Measurements from ENCODE around the gene ARHGAP22. TPM values are rescaled to one million over a fixed set of nuclear protein-coding genes. Genes with fewer than 3 reads are reported as not detected.

ARHGAP22 gene
- total RNA-seq, 1 donor from 2014 or later = 3.8 TPM

- Mint-ChIP-seq H3K27me3 (peaks cover 3% of the 10 kb centered on the region), H3K27ac (no peak overlapping the region), H3K4me1 (ENCODE audit: low read depth) (no peaks in the 10 kb centered on the region), H3K4me3 (ENCODE audit: low read depth) (no peak overlapping the region), H3K9me3 (ENCODE audit: low read depth) (no peaks in the 10 kb centered on the region), H3K36me3 (ENCODE audit: insufficient read depth) (no peaks in the 10 kb centered on the region)
- no peak for DNase-seq (ENCODE audit: low spot score, unreplicated experiment)
- no peak for TF ChIP-seq CTCF (IDR thresholded peaks at IDR 0.05; ENCODE audit: unreplicated experiment)
Measured at GRCh38 chr10:48555310-48556042, 49.4 kb downstream of the ARHGAP22 start.

DNA sequence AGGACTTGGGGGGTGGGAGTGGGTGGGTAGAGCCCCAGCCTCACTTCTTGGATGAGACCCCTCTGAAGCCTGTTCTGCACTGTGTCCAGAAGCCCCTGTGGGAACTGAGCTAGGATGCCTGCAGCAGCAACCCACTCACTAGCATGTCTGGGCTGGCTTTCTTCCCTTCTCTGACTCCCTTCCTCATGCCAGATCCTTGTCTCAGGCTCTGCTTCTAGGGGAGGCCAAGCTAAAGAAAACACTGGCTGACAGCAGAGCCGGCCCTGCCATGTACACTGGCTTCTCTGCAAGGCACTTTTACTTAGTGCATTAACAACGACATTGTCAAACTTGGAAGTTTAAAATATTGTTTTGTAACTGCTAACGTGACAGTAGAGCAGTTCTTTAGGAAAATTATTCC lies 50.2 kb downstream of the ARHGAP22 start:
- TF ChIP-seq CTCF (IDR thresholded peaks at IDR 0.05; ENCODE audit: unreplicated experiment) = no peak
- Mint-ChIP-seq H3K27me3 (peaks cover 8% of the 10 kb centered on the region), H3K27ac (no peak overlapping the region), H3K36me3 (ENCODE audit: insufficient read depth) (no peaks in the 10 kb centered on the region), H3K9me3 (ENCODE audit: low read depth) (no peaks in the 10 kb centered on the region), H3K4me3 (ENCODE audit: low read depth) (no peak overlapping the region), H3K4me1 (ENCODE audit: low read depth) (no peaks in the 10 kb centered on the region)
- no peak for DNase-seq (ENCODE audit: low spot score, unreplicated experiment)

- TF ChIP-seq CTCF (IDR thresholded peaks at IDR 0.05; ENCODE audit: unreplicated experiment) = no peak
- Mint-ChIP-seq H3K4me3 (ENCODE audit: low read depth) (no peak overlapping the region), H3K27me3 (peaks cover 8% of the 10 kb centered on the region), H3K36me3 (ENCODE audit: insufficient read depth) (no peaks in the 10 kb centered on the region), H3K9me3 (ENCODE audit: low read depth) (no peaks in the 10 kb centered on the region), H3K4me1 (ENCODE audit: low read depth) (no peaks in the 10 kb centered on the region), H3K27ac (no peak overlapping the region)
- DNase-seq (ENCODE audit: low spot score, unreplicated experiment) = no peak
Measured at GRCh38 chr10:48554246-48554645, 50.6 kb downstream of the ARHGAP22 start.

DNA sequence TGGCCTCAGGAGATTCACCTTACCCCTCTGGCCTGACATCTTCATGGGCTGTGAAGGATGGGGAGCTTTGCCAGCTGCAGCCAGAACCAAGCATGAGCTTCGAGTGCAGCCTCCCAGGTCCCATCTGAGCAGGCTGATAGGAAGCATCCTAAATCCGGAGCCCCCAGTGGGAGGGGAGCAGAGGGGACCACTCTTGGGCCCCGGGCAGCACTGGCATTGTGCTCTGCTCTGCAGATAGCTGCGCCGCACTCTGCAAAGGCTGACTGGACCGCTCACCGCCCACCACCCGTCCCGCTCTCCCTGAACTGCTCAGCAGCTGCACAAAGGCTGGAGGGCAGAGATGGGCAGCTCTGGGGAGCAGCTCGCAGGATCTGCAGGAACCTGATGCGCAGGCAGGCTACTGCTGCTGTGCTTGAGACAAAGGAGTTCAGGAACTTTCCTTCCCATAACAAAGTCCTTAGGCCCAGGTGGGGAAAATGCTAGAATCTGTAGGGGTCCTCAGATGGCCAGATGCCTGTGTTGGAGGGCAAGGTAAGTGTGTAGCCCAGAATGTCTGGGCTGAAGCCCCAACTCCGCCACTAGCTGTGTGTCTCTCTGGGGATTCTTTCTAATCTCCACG lies 51.8 kb downstream of the ARHGAP22 start:
- Mint-ChIP-seq H3K36me3 (ENCODE audit: insufficient read depth) (no peaks in the 10 kb centered on the region), H3K27ac (no peak overlapping the region), H3K4me3 (ENCODE audit: low read depth) (no peak overlapping the region), H3K9me3 (ENCODE audit: low read depth) (no peaks in the 10 kb centered on the region), H3K4me1 (ENCODE audit: low read depth) (no peaks in the 10 kb centered on the region), H3K27me3 (peaks cover 8% of the 10 kb centered on the region)
- TF ChIP-seq CTCF (IDR thresholded peaks at IDR 0.05; ENCODE audit: unreplicated experiment) = no peak
- no peak for DNase-seq (ENCODE audit: low spot score, unreplicated experiment)

GRCh38 chr10:48551861-48552591 lies 52.8 kb downstream of the ARHGAP22 start:
- Mint-ChIP-seq H3K4me3 (ENCODE audit: low read depth) (no peak overlapping the region), H3K27ac (no peak overlapping the region), H3K36me3 (ENCODE audit: insufficient read depth) (no peaks in the 10 kb centered on the region), H3K9me3 (ENCODE audit: low read depth) (no peaks in the 10 kb centered on the region), H3K27me3 (peaks cover 8% of the 10 kb centered on the region), H3K4me1 (ENCODE audit: low read depth) (no peaks in the 10 kb centered on the region)
- DNase-seq (ENCODE audit: low spot score, unreplicated experiment) = no peak
- TF ChIP-seq CTCF (IDR thresholded peaks at IDR 0.05; ENCODE audit: unreplicated experiment) = peak; percentile 79
